Smooth muscle cell (in vitro differentiated cells): Measurements from ENCODE around the gene EXOSC7. TPM values are rescaled to one million over a fixed set of nuclear protein-coding genes. Genes with fewer than 3 reads are reported as not detected.

Experiments used
- DNase-seq: peaks from one replicate; lab custom pipeline; 2025; ENCODE audit not compliant: unreplicated experiment; lab: John Stamatoyannopoulos, UW
- H2AFZ ChIP-seq: fragments of 200-600 bp; sonication (generic); 2 replicates; pipeline ENCODE4 v1.6.0; 2016; ENCODE audit warnings: antibody characterized with exemption, low read depth, mild to moderate bottlenecking
- H3F3A ChIP-seq: fragments of 200-600 bp; sonication (generic); 2 replicates; pipeline ENCODE4 v1.6.0; 2017; ENCODE audit warnings: antibody characterized with exemption, low read depth
- H3K27ac ChIP-seq: fragments of 200-600 bp; sonication (generic); 2 replicates; pipeline ENCODE4 v1.5.1; 2016; ENCODE audit warnings: low read depth, mild to moderate bottlenecking
- H3K27me3 ChIP-seq: fragments of 200-600 bp; sonication (generic); 2 replicates; pipeline ENCODE4 v1.6.1; 2016; ENCODE audit warnings: low read depth, mild to moderate bottlenecking
- H3K36me3 ChIP-seq: fragments of 200-600 bp; sonication (generic); 2 replicates; pipeline ENCODE4 v1.5.1; 2016; ENCODE audit warnings: low read depth
- H3K4me1 ChIP-seq: fragments of 200-600 bp; sonication (generic); 2 replicates; pipeline ENCODE4 v1.5.1; 2016; ENCODE audit warnings: low read depth
- H3K4me2 ChIP-seq: fragments of 200-600 bp; sonication (generic); 2 replicates; pipeline ENCODE4 v1.6.0; 2016; ENCODE audit warnings: mild to moderate bottlenecking
- H3K4me3 ChIP-seq: fragments of 200-600 bp; sonication (generic); 2 replicates; pipeline ENCODE4 v1.5.1; 2016; ENCODE audit warnings: mild to moderate bottlenecking
- H3K79me2 ChIP-seq: fragments of 200-600 bp; sonication (generic); 2 replicates; pipeline ENCODE4 v1.6.0; 2016; ENCODE audit warnings: low read depth, mild to moderate bottlenecking
- H3K9ac ChIP-seq: fragments of 200-600 bp; sonication (generic); 2 replicates; pipeline ENCODE4 v1.6.0; 2016; ENCODE audit warnings: low read depth
- H3K9me3 ChIP-seq: fragments of 200-600 bp; sonication (generic); replicated peaks from 2 replicates; pipeline ENCODE4 v1.5.1; 2016; ENCODE audit warnings: low read depth
- H4K20me1 ChIP-seq: fragments of 200-600 bp; sonication (generic); 2 replicates; pipeline ENCODE4 v1.6.0; 2016; ENCODE audit warnings: low read depth
- WGBS: methylation state at CpG from one replicate; pipeline ENCODE4 v1.1.7; 2016; ENCODE audit warnings: low lambda C conversion rate; 5-methylcytosine and 5-hydroxymethylcytosine counted together
- polyA plus RNA-seq: library from polyadenylated mRNA; unstranded; fragments of >200 nt; fragmentation: Nextera tagmentation; extraction: Ambion mirVana; gene quantifications from 2 replicates; pipeline ENCODE4 v1.2.1, GENCODE V29; 2016
- total RNA-seq: library from RNA; depleted of rRNA; stranded (reverse); fragments of >200 nt; gene quantifications from 2 replicates; pipeline ENCODE4 v1.2.3, GENCODE V29; 2014
- TF ChIP-seq, protein P1 (sequence below): fragments of 200-600 bp; sonication (generic); IDR thresholded peaks from 2 replicates; pipeline ENCODE4 v1.5.1; 2017; ENCODE audit warnings: borderline replicate concordance, mild to moderate bottlenecking, antibody characterized with exemption; ENCODE audit not compliant: insufficient read depth, poor library complexity, severe bottlenecking

EXOSC7 gene
- total and polyA plus RNA-seq, 2 experiments from 2014 or later = 42.2 to 49.0 TPM

DNA sequence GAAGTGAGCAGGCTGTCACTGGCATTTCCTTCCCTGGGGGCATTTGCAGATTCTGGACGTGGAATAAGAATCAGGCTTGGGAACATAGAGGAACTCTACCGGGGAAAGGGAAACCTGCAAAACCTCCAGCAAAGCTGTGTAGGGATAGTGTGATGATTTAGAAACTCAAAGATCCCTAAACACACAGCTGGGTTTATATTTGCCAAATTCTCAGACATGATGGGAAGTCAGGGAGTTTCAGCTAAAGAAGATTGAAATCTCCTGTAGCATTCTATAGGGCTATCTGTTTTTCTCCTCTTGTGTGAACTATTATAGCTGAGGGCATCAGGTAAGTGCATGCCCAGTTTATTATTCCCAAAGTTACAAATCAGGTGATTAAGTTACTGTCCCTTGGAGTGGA lies 40.9 kb downstream of the EXOSC7 start:
- Histone ChIP-seq H3K27ac (no peak overlapping the region), H3K4me1 (no peaks in the 10 kb centered on the region), H3K79me2 (no peaks in the 10 kb centered on the region), H3K4me3 (no peak overlapping the region), H3K9me3 (no peaks in the 10 kb centered on the region), H3F3A (peaks cover 10% of the 10 kb centered on the region), H3K9ac (no peak overlapping the region), H3K36me3 (no peaks in the 10 kb centered on the region), H2AFZ (no peak overlapping the region), H4K20me1 (no peaks in the 10 kb centered on the region), H3K27me3 (no peaks in the 10 kb centered on the region), H3K4me2 (no peak overlapping the region)
- DNase-seq = no peak
- 68% methylated on average over 2 of the region's 2 CpGs for WGBS
- TF ChIP-seq, protein P1, sequence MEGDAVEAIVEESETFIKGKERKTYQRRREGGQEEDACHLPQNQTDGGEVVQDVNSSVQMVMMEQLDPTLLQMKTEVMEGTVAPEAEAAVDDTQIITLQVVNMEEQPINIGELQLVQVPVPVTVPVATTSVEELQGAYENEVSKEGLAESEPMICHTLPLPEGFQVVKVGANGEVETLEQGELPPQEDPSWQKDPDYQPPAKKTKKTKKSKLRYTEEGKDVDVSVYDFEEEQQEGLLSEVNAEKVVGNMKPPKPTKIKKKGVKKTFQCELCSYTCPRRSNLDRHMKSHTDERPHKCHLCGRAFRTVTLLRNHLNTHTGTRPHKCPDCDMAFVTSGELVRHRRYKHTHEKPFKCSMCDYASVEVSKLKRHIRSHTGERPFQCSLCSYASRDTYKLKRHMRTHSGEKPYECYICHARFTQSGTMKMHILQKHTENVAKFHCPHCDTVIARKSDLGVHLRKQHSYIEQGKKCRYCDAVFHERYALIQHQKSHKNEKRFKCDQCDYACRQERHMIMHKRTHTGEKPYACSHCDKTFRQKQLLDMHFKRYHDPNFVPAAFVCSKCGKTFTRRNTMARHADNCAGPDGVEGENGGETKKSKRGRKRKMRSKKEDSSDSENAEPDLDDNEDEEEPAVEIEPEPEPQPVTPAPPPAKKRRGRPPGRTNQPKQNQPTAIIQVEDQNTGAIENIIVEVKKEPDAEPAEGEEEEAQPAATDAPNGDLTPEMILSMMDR = no peak

DNA sequence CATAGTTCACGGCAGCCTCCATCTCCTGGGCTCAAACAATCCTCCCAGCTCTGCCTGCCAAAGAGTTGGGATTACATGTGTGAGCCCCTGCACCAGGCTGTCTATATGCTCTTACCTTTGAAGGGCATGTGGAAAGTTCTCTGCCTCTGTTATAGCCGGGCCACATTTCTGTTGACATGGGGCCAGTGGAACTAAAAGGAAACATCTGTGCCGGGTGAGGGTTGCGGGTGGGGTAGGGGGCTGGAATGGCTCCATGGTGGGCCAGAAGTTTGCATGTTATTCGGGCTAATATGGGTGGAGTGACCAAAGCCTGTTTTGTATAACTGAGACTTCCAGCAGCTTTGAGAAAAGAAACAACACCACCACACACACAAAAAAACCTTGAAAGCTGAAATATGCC lies 41.8 kb downstream of the EXOSC7 start:
- H3K4me3 ChIP-seq = no peak overlapping the region
- peaks cover 2% of the 10 kb centered on the region for H3F3A ChIP-seq
- H2AFZ ChIP-seq = no peak overlapping the region
- H3K27me3 ChIP-seq = no peaks in the 10 kb centered on the region
- H3K4me1 ChIP-seq = no peaks in the 10 kb centered on the region
- TF ChIP-seq, protein P1 = no peak
- H3K27ac ChIP-seq = no peak overlapping the region
- no peak overlapping the region for H3K9ac ChIP-seq
- H3K79me2 ChIP-seq = no peaks in the 10 kb centered on the region
- 95% methylated on average over 5 of the region's 5 CpGs for WGBS
- no peaks in the 10 kb centered on the region for H3K36me3 ChIP-seq
- no peak overlapping the region for H3K4me2 ChIP-seq
- no peaks in the 10 kb centered on the region for H4K20me1 ChIP-seq
- no peaks in the 10 kb centered on the region for H3K9me3 ChIP-seq
- no peak for DNase-seq

DNA sequence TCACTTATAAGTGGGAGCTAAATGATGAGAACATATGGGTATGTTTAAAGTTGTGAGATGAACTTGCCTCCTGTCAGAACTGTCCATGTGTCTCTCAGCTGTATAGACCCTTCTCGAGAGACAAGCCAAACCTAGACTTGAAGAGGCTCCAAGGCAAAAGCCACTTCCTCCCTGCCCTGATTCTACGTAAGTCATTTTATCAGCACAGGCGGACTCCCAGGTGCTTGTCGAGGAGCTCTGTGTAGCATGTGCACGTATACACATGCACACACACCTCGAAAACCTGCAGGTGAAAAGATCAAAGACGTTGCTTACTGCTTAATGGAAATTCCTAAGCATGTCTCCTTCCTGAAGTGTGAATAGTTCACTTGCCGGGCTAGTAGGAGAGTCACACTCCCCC lies 44.5 kb downstream of the EXOSC7 start:
- Histone ChIP-seq H3K4me1 (no peaks in the 10 kb centered on the region), H3K27ac (no peak overlapping the region), H3K79me2 (no peaks in the 10 kb centered on the region), H3K36me3 (no peaks in the 10 kb centered on the region), H4K20me1 (no peaks in the 10 kb centered on the region), H3K4me3 (no peak overlapping the region), H3K27me3 (no peaks in the 10 kb centered on the region), H3K9me3 (no peaks in the 10 kb centered on the region), H3F3A (no peaks in the 10 kb centered on the region), H3K4me2 (no peak overlapping the region), H2AFZ (no peak overlapping the region), H3K9ac (no peak overlapping the region)
- WGBS = 90% methylated on average over 8 of the region's 8 CpGs
- DNase-seq = no peak
- TF ChIP-seq, protein P1 = no peak

DNA sequence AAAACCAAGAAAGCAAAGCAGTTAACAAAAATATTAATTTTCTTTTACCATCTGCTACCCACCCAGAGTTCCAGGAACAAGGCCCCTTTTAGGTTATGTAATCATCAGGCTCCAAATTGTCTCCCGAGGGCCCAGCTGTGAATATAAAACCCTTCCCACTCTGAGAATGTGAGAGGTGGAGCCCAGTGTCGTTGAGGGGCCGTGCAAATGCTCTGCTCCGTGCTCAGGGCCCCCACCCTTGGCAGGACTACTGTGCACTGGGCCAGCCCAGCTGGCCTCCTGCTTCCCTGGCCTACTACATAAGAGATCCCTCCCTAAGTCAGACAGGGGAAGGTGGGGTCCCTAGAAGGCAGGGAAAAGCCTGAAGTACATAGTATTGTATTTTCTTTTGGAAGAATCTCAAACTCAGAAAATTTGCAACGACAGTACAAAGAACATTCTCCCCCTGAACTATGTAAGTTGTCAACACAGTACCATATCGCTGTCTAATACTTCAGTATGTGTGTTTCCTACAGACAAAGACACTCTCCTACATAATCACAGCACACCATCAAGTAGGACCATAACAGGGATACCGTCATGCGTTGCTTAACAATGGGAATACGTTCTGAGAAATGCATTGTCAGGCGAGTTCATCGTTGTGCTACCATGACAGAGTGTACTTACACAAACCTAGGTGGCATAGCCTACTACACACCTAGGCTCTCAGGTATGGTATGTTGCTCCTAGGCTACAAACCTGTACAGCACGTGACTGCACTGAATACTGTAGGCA lies 45.7 kb downstream of the EXOSC7 start:
- no peak for DNase-seq
- no peaks in the 10 kb centered on the region for H3K79me2 ChIP-seq
- no peaks in the 10 kb centered on the region for H3F3A ChIP-seq
- no peaks in the 10 kb centered on the region for H3K36me3 ChIP-seq
- H4K20me1 ChIP-seq = no peaks in the 10 kb centered on the region
- H3K9ac ChIP-seq = no peak overlapping the region
- no peak overlapping the region for H3K27ac ChIP-seq
- WGBS = 88% methylated on average over 12 of the region's 12 CpGs
- H3K4me2 ChIP-seq = no peak overlapping the region
- no peak overlapping the region for H2AFZ ChIP-seq
- no peak overlapping the region for H3K4me3 ChIP-seq
- TF ChIP-seq, protein P1 = no peak
- no peaks in the 10 kb centered on the region for H3K4me1 ChIP-seq
- no peaks in the 10 kb centered on the region for H3K9me3 ChIP-seq
- H3K27me3 ChIP-seq = no peaks in the 10 kb centered on the region
